ENCODE data around the gene CD58. TPM values are rescaled to one million over a fixed set of nuclear protein-coding genes. Genes with fewer than 3 reads are reported as not detected.
A peak's percentile ranks its signal among the peaks of the same experiment; 100 is the strongest.

The CD58 gene
- total and polyA plus RNA-seq, 2 of the 4 experiments (the other 2 are of a cell fraction) = 5.4 to 5.7 TPM

GRCh38 chr1:116472431-116472961, 98.3 kb downstream of the CD58 start:
- H3K56ac ChIP-seq (ENCODE audit: extremely low read depth, insufficient read depth, low read length) = no peak overlapping the region
- ChIA-PET POLR2A (ENCODE audit: unreplicated experiment) (no interaction called here), CTCF (interaction anchor here (1.2 kb wide), 1 partner anchor 27 kb away, joined by 3 read pairs; no protein-coding TSS in a partner anchor)
- no peaks in the 10 kb centered on the region for H3K9me1 ChIP-seq (ENCODE audit: insufficient read depth, low read length)
- H3K9ac ChIP-seq (ENCODE audit: low read depth, low read length) = no peak overlapping the region
- H2BK15ac ChIP-seq (ENCODE audit: low read depth, low read length) = no peak overlapping the region
- H3K27ac ChIP-seq (ENCODE audit: insufficient read depth, low read length) = no peak overlapping the region
- intact Hi-C loops (cut with micrococcal nuclease) = no loop called here
- dilution Hi-C loops (cut with HindIII; ENCODE audit: low sequenced_read_pairs, unreplicated experiment) = no loop called here
- H4K20me1 ChIP-seq (ENCODE audit: insufficient read depth, low read length) = no peaks in the 10 kb centered on the region
- no peak overlapping the region for H2AK5ac ChIP-seq (ENCODE audit: low read depth, low read length)
- no peak overlapping the region for H3K14ac ChIP-seq (replicated peaks; ENCODE audit: low read depth, low read length)
- no TSS peak for BruUV-seq (replicated peaks)
- H3K9me3 ChIP-seq (ENCODE audit: control insufficient read depth, insufficient read depth, low read length) = no peaks in the 10 kb centered on the region
- ATAC-seq (ENCODE audit: low read depth) (peak; percentile 37; the same call in 1 of the 2 replicates), DNase-seq (peak; percentile 24)
- H3K27me3 ChIP-seq (ENCODE audit: control insufficient read depth, insufficient read depth, low read length) = peaks cover 12% of the 10 kb centered on the region; the same call in 1 of the 2 replicates
- no peak overlapping the region for H2BK120ac ChIP-seq (ENCODE audit: low read depth, low read length)
- no CpG with 5 or more reads among the region's 3 CpGs for WGBS, 2 experiments (ENCODE audit: extremely low coverage in 2 of 2, insufficient read length in 1 of 2)
- no peaks in the 10 kb centered on the region for H3K36me3 ChIP-seq (ENCODE audit: control insufficient read depth, insufficient read depth, low read length)
- no peak overlapping the region for H2BK20ac ChIP-seq (ENCODE audit: low read depth, low read length)
- no peak overlapping the region for H3K4ac ChIP-seq (ENCODE audit: low read depth, low read length)
- H2BK5ac ChIP-seq (ENCODE audit: low read depth, low read length, poor library complexity, severe bottlenecking) = no peak overlapping the region
- no peaks in the 10 kb centered on the region; the same call in 1 of the 2 replicates for H3K4me1 ChIP-seq (ENCODE audit: control insufficient read depth, insufficient read depth, low read length)
- no peaks in the 10 kb centered on the region for H3K79me1 ChIP-seq (ENCODE audit: low read depth in 1 of 2, low read length in 2 of 2)
- H4K8ac ChIP-seq (ENCODE audit: low read depth in 2 of 2, low read length in 2 of 2) = no peak overlapping the region
- no peak overlapping the region for H3K4me2 ChIP-seq (ENCODE audit: low read depth, low read length)
- no peak overlapping the region for H3K4me3 ChIP-seq (ENCODE audit: insufficient read depth, low read depth, low read length)
- in situ Hi-C loops (cut with MboI; ENCODE audit: low sequenced_read_pairs) = no loop called here
- H2AFZ ChIP-seq (replicated peaks; ENCODE audit: low read length, poor library complexity) = no peak overlapping the region
- TF ChIP-seq SMC3 (IDR thresholded peaks at IDR 0.05; ENCODE audit: low read depth, low read length) (no peak), CEBPB (IDR thresholded peaks at IDR 0.05; ENCODE audit: low read depth, low read length) (no peak)
- H4K91ac ChIP-seq (ENCODE audit: insufficient read depth, low read depth, low read length) = no peak overlapping the region
- no peak overlapping the region for H4K5ac ChIP-seq (ENCODE audit: low read depth, low read length)
- no peak overlapping the region for H2AK9ac ChIP-seq (replicated peaks; ENCODE audit: low read depth, low read length, poor library complexity)
- no peak overlapping the region for H3K23ac ChIP-seq (ENCODE audit: low read depth, low read length)
- H3K18ac ChIP-seq (ENCODE audit: low read depth, low read length) = no peak overlapping the region
